HG03039 (cell line): ENCODE data around the gene AZGP1.
"Not testable (repeated sequence)": the region's sequence is repeated elsewhere in the genome, so short reads cannot be mapped to it uniquely, and the experiment has no call there.

Experiments
- ATAC-seq: cut with Tn5 transposase; IDR thresholded peaks from one replicate; pipeline ENCODE4 v1.9.1; 2021; ENCODE audit warnings: mild to moderate bottlenecking, moderate library complexity; ENCODE audit not compliant: unreplicated experiment

Gene AZGP1

DNA sequence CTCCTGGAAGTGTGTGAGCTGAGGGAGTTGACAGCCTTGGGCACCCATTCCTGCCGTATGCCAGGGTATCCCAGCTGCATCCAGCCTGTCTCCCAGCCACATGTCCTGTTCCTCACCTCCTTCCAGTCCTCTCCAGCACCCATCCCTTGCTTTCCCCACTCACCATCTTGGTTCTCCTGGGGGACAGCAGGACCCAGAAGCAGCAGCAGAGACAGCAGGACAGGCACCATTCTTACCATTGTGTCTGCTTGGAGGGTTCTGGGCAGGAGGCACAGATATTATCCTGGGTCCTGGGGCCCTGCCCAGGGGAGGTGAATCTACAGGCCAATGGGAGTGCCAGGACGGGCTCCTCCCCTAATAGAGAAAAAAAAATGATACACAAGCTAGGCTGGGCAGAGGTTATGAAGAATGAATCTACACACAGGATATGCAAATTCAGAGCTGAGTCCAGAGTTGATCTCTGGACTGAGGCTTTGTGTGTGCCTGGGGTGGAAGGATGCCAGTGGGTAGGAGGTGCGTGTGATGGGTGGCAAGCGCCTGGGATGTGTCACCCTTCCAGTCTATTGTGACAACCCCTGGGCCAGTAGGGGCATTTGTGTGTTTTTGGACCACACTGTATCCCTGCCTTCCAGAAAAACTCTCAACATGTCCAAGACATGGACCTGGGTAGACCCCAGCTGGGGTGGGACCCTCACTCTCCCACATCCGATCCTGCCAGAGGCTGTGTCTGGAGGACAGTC is at the start of gene AZGP1:
Gene AZGP1 (minus strand): TSS at position 250 of the 740 bp plus-strand sequence. CDS start 11 bp downstream, at position 239.
- ATAC-seq, result no peak

DNA sequence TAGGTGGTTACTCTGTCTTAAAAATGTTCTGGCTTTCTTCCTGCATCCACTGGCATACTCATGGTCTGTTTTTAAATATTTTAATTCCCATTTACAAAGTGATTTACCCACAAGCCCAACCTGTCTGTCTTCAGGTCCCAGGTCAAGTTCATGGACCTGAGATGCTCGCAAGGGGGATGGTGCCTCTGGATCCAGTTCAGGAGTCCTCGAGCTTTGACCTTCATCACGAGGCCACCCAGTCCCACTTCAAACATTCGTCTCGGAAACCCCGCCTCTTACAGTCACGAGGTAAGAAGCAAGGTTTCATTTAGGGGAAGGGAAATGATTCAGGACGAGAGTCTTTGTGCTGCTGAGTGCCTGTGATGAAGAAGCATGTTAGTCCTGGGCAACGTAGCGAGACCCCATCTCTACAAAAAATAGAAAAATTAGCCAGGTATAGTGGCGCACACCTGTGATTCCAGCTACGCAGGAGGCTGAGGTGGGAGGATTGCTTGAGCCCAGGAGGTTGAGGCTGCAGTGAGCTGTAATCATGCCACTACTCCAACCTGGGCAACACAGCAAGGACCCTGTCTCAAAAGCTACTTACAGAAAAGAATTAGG is 48.3 kb upstream of the AZGP1 start:
- no peak for ATAC-seq

DNA sequence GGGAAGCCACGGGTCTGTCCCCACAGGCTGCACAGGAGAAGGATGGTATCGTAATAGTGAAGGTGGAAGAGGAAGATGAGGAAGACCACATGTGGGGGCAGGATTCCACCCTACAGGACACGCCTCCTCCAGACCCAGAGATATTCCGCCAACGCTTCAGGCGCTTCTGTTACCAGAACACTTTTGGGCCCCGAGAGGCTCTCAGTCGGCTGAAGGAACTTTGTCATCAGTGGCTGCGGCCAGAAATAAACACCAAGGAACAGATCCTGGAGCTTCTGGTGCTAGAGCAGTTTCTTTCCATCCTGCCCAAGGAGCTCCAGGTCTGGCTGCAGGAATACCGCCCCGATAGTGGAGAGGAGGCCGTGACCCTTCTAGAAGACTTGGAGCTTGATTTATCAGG is 47.7 kb upstream of the AZGP1 start:
- ATAC-seq, result no peak

DNA sequence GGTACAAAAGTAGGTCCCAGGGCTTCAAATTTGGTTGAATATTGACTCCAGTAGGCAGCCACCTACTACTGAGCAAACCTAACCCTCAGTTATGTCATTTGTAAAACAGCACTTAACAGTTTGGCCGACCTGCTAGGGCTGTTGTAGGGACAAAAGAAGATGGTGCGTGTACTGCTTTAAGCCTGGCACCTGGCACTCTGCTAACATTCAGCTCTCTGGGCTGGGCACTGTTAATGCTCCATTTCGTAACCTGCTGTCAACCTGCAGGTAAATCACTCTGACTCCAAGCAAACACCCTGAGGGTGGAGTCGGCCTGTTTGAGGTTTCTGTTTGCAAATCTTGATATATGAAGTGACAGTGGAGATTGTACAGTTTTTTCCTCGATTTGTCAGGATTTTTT is 46.8 kb upstream of the AZGP1 start:
- no peak for ATAC-seq

DNA sequence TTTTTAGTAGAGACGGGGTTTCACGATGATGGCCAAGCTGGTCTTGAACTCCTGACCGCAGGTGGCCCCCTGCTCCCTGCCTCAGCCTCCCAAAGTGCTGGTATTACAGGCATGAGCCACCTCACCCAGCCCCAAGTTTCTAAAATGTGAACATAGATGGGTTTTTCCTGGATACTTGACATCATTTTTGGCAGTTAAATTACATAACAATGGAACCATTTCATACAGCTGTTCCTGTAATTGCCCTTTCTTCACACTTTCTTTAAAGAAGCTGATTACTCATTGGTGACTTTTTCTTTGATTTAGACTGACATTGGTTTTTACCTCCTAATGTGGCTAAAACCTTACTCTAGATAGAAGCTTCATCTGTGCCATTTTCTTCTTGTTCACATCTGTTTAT is 45.5 kb upstream of the AZGP1 start:
- ATAC-seq, result no peak

DNA sequence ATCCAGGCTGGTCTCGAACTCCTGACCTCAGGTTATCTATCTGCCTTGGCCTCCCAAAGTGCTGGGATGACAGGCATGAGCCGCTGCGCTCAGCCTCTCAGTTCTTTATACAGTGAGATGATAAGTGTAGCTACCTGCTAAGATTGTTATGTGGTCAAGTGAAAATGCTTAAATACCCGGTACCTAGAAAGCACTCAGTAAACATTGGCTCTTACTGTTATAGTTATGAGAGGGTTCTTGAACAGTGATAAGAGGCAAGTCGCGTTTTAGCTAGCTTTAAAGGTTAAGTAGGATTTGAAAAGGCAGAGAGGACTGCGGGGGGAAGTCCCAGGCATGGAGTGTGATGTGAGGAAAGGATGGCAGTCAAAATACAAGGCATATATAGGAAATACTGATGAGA is 44.1 kb upstream of the AZGP1 start:
- no peak for ATAC-seq

DNA sequence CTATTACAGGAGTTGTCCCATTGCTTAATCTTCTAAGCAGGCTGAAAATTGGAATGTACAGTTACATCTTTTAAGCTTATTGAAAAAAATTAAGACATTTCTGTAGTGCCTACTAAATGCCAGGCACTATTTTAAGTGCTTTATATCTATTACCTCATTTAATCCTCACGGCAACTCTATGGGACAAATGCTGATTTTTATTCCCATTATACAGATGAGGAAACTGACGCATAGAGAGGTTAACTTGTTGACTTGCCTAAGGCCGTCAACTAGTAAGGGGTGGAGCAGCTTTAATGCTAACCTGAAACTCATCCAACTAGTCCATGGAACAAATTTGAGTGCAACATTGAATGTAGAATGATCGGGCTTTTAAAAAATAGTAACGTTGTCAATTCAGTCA is 42.0 kb upstream of the AZGP1 start:
- ATAC-seq, result no peak

DNA sequence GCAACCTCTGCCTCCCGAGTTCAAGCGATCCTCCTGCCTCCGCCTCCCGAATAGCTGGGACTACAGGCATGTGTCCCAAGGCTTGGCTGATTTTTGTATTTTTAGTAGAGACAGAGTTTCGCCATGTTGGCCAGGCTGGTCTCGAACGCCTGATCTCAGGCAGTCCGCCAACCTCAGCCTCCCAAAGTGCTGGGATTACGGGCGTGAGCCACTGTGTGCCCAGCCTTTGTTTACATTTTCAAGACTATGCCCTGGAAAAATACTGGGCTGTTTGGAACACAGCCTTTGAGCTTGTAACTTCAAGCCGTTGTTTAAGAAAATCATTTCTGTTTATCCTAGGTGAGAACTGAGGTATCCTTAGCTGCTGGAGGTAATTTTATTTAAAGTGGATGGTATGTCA is 41.5 kb upstream of the AZGP1 start:
- no peak for ATAC-seq

DNA sequence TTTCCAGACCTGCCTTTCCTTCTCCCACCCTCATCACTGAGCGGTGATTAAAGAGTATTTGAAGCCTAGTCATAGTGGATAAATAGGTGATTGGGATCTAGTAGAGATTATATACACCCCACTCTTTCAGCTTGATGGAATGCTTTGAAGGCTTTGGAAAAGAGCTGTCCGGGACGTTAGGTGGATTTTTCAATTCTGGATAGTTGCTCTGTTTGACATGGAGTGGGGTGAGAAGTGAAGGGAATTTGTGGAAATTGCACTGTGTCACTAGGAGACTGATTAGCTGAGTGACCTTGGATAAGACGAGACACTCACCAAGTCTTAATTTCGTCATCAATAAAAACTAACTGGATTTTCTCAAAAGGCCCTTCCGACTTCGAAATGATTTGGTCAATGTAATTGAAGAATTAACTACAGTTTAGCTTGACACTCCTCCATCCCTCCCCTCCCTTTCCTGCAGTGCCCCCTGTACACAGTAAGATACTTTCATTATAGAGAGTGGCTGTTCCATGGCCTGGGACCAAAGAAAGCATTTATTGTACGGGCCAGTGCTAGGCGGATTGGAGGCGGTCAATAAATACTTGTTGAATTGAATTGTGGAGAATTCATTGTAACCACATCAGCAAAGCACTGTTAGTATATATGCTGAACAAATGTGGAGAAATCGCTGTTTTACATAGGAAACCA is 40.5 kb upstream of the AZGP1 start:
- no peak for ATAC-seq

DNA sequence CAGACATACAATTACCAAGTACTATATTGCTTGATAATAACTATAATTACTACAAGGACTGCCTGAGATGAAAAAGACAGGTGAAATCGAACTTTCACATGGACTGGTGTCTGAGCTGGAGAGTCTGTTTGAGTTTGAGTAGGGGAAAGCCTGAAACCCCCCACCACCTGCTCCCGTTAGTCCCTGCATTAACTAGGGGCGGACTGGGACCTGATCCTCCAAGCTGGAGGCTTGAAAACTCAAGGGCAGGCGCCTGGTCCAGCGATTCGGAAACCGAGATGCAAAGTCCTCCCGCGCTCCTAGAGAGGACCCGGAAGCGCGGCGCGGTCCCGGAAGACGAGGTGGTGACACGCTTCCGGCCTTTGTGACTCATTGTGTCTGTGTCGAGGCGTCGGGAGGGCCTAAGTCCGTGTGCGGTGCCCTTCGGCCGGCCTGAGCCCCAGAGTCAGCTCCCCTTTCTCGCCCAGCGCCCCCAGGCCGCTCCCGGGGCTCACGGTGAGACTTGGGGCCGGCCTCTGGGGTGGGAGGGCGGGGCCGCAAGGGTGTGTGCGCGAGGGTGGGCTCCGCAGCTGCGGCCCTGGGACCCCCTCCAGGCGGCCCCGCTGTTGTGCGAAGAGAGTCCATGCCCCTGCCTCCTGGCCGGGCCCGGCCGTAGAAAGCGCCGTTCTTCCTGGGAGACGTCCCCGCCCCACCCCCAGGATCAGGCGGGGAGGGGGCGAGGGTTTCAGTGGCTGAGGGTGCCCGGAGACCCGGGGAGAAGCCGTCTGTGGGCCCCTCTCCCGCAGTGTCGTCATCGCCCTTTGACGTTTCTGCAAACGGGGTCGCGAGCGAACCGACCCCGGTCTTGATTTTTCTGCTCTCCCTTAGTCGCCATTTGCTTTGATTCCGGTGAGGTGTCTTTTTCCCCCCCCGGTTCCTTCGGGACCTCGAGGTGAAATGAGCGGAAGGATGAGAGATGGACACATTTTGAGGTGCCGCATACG is 39.7 kb upstream of the AZGP1 start, which contains the start of gene ZKSCAN1:
Gene ZKSCAN1 (plus strand): TSS at position 365 of the 983 bp plus-strand sequence. CDS start 7,911 bp downstream, outside the sequence.
- peak; percentile 93 for ATAC-seq

DNA sequence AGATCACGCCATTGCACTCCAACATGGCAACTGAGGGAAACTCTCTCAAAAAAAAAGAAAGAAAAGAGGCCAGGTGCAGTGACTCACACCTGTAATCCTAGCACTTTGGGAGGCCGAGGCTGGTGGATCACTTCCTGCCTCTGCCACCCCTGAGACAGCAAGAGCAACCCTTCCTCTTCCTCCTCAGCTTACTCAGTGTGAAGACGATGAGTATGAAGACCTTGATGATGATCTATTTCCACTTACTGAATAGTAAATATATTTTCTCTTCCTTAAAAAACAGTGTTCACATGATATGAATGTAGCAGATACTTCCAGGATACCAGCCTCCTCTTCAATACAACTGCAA is 37.5 kb upstream of the AZGP1 start:
- ATAC-seq, result no peak

DNA sequence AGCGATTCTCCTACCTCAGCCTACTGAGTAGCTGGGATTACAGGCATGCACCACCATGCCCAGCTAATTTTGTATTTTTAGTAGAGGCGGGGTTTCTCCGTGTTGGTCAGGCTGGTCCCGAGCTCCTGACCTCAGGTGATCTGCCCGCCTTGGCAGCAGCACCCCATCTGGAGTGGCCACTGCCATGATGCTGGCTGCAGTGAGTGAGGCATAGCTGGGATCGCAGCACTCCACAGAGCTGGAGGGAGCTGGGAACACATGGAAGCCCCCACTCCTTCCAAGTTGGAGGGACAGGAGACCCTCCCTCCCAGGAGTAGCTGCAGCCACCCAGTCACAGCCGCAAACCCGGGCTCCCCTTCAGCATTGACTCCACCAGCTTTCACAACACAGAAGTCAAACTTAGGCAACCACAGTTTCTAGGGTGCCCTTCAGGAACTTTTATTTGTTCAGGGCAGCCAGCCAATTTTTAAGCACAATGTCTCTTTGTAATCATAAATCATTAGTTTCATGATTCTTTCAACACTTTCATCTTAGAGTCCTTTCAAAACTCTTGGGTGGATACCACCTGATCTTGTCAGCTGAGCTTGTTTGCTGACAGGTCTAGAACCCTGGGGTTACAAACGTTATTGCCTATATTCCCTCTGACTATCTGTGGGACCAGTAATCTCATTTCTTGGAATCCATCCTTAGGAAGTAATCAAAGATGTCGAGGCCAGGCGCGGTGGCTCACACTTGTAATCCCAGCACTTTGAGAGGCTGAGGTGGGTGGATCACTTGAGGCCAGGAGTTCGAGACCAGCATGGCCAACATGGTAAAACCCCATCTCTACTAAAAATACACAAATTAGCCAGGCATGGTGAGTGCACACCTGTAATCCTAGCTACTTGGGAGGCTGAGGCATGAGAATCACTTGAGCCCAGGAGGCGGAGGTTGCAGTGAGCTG is 36.8 kb upstream of the AZGP1 start:
- not testable (repeated sequence) for ATAC-seq

DNA sequence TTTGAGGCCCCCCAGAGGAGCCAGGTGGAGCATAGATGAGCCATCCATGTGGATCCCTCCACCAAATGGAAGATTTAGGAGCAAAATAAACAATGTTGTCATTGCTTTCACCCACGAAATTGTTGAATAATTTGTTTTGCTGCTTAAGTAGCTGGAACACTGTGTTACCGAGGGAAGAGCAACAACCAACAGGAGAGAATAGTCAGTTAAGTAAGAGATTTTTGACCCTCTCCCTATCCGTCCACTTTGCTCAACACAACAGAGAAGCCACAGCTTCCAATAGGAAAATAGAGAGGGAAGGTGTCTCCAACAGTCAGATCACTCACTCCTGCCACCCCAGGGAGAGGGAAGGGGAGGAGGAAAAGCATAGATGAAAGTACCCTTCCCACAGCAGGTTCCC is 35.7 kb upstream of the AZGP1 start:
- no peak for ATAC-seq

DNA sequence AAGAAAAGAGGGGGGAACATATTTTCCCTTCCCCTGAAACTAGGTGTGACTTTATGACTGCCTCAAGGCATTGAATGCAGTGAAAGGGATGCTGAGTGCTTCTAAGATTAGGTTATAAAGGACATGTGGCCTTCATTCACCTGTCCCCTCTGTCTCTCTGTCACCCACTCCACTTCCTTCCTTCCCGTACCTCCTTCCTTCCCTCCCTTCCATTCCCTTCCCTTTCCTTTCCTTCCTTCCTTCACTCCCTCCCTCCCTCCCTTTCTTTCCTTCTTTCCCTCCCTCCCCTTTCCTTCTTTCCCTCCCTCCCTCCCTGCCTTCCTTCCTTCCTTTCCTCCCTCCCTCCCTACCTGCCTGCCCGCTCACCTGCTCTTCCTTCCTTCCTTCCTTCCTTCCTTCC is 35.1 kb upstream of the AZGP1 start:
- ATAC-seq, result no peak

DNA sequence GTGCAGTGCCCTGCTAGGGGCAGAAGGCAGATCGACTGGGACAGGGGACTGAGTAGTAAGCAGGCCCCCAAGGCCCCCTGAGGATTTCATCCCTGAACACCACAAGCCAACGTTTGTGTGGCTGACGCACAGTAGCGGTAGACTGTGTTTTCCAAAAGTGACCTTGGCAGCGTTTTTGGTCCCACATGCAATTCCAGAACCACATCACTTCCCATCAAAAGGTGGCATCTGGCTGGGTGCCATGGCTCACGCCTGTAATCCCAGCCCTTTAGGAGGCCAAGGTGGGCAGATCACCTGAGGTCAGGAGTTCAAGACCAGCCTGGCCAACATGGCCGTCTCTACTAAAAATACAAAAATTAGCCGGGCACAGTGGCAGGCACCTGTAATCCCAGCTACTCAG is 34.1 kb upstream of the AZGP1 start:
- ATAC-seq, result not testable (repeated sequence)

DNA sequence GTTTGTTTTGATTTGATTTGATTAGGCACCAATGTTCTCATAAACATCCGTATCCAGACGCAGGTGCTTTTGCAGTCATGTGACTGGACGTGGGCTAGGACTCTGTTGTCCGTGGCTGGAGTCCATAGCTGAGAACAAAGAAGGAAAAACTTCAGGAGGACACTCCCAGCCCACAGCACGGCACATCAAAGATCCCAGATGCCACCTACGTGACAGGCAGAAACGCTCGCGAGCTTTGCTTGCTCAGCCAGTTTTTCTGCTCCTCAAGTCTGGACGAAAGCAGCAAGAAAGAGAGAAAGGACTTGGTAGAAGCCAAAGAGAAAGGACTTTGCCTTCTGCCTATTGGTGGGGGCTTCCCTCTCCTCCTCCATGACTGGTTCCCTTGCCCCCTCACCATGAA is 32.7 kb upstream of the AZGP1 start:
- ATAC-seq, result no peak

DNA sequence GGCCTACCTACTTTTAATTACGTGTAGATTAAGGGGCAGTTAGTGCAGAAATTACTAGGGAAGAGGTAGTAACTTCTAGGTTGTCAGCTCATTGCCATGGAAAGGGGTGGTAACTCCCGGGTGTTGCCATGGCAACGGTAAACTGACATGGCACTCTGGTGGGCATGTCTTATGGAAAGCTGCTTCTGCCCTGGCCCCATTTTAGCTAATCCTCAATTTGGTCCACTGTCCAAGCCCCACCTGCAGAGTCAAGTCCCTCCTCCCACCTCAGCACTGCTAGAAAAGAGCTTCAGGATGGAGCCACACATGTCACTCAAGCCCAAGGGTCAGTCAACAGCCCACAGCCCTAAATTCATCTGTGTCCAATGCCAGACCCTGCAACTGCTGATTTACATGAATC is 32.1 kb upstream of the AZGP1 start:
- no peak for ATAC-seq

DNA sequence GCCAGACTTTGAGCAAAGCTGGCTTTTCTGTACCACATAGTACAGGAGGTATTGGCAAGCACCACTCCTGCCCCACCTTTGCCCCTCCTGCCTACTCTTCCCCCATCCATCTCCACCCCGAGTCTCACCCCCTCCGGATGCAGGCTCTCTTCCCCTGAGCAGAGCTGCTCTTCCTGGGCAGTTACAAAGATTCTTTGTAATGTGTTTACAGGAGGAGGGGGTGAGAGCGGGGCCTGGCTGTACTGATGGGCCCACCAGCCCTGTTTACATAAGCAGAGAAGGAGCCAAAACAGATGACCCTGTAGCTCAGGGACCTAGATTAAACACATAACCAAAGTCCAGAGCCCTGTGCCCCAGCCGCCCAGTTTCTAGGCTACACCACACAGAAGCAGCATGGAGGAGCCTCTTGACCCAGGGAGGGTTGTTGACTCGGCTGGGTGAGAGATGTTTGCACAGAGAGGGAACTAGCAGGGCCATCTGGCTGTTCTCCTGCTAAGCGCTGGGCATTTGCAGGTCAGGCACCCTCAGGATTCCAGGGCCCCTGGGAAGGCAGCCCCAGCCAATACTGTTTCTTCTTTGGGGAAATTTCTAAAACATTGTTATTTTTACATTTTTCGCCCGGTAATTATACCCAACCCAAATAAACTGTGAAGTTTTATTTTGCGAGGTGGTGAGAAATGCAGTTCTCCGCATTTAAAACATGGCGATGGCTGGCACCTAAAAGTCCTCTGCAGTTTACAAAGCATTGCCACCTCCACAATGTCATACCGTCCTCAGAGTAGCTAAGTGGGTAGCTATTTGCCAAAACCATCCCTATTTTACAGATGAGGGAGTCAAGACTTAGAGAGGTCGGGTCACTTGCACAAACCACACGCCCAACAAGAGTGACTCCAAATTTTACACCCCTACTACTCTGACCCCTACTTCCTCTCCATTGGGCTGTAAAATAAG is 28.2 kb upstream of the AZGP1 start:
- ATAC-seq, result no peak

DNA sequence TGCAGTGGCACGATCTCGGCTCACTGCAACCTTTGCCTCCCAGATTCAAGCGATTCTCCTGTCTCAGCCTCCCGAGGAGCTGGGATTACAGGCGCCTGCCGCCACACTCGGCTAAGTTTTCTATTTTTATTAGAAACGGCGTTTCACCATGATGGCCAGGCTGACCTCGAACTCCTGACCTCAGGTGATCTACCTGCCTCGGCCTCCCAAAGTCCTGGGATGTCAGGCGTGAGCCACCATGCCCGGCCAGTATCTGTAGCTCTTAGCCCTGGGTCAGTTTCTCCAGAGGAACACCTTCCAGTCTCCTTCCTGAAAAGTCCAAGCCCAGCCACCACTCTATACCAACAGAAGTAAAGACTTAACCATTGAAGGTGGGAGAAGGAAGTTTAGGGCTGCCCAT is 24.4 kb upstream of the AZGP1 start:
- no peak for ATAC-seq
